Measurements from ENCODE around the gene FNDC10.

DNA sequence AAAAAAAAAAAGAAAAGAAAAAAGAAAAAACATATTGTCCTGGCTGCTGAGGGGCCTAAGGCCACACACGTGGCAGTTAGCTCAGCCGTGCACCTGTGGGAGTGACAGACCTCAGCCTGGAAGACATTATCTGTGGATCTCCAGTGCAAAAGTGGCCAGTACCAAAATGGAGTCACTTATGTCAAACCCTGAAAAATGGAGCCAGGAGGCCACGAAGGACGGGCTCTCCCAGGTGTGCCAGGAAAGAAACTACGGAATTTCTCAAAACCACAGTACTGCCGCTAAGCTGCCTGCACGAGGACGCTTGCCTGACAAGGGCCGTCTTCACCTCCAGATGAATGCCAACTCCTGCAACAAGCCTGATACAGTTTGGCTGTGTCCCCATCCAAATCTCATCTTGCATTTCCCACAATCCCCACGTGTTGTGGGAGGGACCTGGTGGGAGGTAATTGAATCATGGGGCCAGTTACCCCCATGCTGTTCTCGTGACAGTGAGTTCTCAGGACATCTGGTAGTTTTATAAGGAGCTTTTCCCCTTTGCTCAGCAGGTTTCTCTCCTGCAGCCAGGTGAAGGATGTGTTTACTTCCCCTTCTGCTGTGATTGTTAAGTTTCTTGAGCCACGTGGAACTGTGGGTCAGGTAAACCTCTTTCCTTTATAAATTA is 10.0 kb upstream of the FNDC10 start:
- TF ChIP-seq, protein P1, sequence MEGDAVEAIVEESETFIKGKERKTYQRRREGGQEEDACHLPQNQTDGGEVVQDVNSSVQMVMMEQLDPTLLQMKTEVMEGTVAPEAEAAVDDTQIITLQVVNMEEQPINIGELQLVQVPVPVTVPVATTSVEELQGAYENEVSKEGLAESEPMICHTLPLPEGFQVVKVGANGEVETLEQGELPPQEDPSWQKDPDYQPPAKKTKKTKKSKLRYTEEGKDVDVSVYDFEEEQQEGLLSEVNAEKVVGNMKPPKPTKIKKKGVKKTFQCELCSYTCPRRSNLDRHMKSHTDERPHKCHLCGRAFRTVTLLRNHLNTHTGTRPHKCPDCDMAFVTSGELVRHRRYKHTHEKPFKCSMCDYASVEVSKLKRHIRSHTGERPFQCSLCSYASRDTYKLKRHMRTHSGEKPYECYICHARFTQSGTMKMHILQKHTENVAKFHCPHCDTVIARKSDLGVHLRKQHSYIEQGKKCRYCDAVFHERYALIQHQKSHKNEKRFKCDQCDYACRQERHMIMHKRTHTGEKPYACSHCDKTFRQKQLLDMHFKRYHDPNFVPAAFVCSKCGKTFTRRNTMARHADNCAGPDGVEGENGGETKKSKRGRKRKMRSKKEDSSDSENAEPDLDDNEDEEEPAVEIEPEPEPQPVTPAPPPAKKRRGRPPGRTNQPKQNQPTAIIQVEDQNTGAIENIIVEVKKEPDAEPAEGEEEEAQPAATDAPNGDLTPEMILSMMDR (conservative IDR thresholded peaks at IDR 0.05 in 1 of 2, IDR thresholded peaks at IDR 0.05 in 1 of 2; ENCODE audit: extremely low read depth in 1 of 2, insufficient read depth in 1 of 2, low read depth in 1 of 2, low read length in 2 of 2) = no peak
- no peak for TF ChIP-seq EZH2 (IDR thresholded peaks at IDR 0.05; ENCODE audit: borderline replicate concordance, low read length)
